ENCODE measurements around the gene OTOA.
A peak's percentile ranks its signal among the peaks of the same experiment; 100 is the strongest.
"Not testable (repeated sequence)": the region's sequence is repeated elsewhere in the genome, so short reads cannot be mapped to it uniquely, and the experiment has no call there.

Gene OTOA

GRCh38 chr16:21727344-21727743, 63.6 kb downstream of the OTOA start:
- no peak for DNase-seq

GRCh38 chr16:21731233-21731632, 67.5 kb downstream of the OTOA start:
- not testable (repeated sequence) for DNase-seq

- DNase-seq = not testable (repeated sequence)
Measured at GRCh38 chr16:21740637-21741036, 76.9 kb downstream of the OTOA start.

GRCh38 chr16:21756192-21757079, 92.7 kb downstream of the OTOA start:
- not testable (repeated sequence) for DNase-seq

- not testable (repeated sequence) for DNase-seq
Measured at GRCh38 chr16:21757080-21757671, 93.4 kb downstream of the OTOA start.

GRCh38 chr16:21768280-21768679, 104.5 kb downstream of the OTOA start:
- DNase-seq = not testable (repeated sequence)

- not testable (repeated sequence) for DNase-seq
Measured at GRCh38 chr16:21768810-21769209, 105.0 kb downstream of the OTOA start.

GRCh38 chr16:21769284-21769683, 105.5 kb downstream of the OTOA start:
- not testable (repeated sequence) for DNase-seq

GRCh38 chr16:21770584-21770983, 106.8 kb downstream of the OTOA start:
- DNase-seq = not testable (repeated sequence)

GRCh38 chr16:21772547-21773206, 108.9 kb downstream of the OTOA start:
- DNase-seq = not testable (repeated sequence)

GRCh38 chr16:21773207-21773553, 109.4 kb downstream of the OTOA start:
- DNase-seq = not testable (repeated sequence)

GRCh38 chr16:21780525-21780924, 116.8 kb downstream of the OTOA start:
- not testable (repeated sequence) for DNase-seq

GRCh38 chr16:21790506-21790905, 126.7 kb downstream of the OTOA start:
- not testable (repeated sequence) for DNase-seq

- not testable (repeated sequence) for DNase-seq
Measured at GRCh38 chr16:21793310-21793709, 129.5 kb downstream of the OTOA start.

- not testable (repeated sequence) for DNase-seq
Measured at GRCh38 chr16:21798601-21799000, 134.8 kb downstream of the OTOA start.

- peak; percentile 13 to 58 for DNase-seq
Measured at GRCh38 chr16:21801538-21802374, 138.0 kb downstream of the OTOA start.

- DNase-seq = not testable (repeated sequence)
Measured at GRCh38 chr16:21802375-21802663, 138.6 kb downstream of the OTOA start.
